ENCODE results near the gene INAFM2. TPM values are rescaled to one million over a fixed set of nuclear protein-coding genes. Genes with fewer than 3 reads are reported as not detected.

INAFM2 gene
- total RNA-seq, 1 experiment from 2014 or later: 14.3 TPM

DNA sequence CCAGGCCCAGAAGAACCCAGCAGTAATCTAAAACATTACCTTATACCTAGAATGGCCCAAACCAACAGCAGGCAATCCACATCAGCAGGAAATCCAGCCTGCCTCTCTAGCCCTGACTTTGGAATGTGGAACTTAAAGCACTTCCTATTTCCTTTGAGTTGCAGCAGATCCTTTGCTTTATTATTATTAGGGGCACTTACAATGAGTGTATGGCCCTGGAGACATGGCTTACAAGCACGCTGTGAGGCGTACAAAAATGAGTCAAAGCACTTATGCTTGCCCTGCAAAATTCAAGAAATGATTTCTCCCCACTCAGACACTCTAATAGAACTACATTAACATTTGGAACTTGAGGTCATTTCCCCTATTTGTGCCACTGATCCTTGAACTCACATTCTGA lies 49.5 kb downstream of the INAFM2 start:
- H3K4me3 Mint-ChIP-seq (ENCODE audit: low read depth, unreplicated experiment): no peak overlapping the region
- no peaks in the 10 kb centered on the region for H3K27me3 Mint-ChIP-seq (ENCODE audit: unreplicated experiment)
- H3K9me3 Mint-ChIP-seq (ENCODE audit: low read depth, unreplicated experiment): no peaks in the 10 kb centered on the region
- TF ChIP-seq, protein P1, sequence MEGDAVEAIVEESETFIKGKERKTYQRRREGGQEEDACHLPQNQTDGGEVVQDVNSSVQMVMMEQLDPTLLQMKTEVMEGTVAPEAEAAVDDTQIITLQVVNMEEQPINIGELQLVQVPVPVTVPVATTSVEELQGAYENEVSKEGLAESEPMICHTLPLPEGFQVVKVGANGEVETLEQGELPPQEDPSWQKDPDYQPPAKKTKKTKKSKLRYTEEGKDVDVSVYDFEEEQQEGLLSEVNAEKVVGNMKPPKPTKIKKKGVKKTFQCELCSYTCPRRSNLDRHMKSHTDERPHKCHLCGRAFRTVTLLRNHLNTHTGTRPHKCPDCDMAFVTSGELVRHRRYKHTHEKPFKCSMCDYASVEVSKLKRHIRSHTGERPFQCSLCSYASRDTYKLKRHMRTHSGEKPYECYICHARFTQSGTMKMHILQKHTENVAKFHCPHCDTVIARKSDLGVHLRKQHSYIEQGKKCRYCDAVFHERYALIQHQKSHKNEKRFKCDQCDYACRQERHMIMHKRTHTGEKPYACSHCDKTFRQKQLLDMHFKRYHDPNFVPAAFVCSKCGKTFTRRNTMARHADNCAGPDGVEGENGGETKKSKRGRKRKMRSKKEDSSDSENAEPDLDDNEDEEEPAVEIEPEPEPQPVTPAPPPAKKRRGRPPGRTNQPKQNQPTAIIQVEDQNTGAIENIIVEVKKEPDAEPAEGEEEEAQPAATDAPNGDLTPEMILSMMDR (IDR thresholded peaks at IDR 0.05; ENCODE audit: unreplicated experiment): no peak
- no peaks in the 10 kb centered on the region for H3K36me3 Mint-ChIP-seq (ENCODE audit: insufficient read depth, unreplicated experiment)
- DNase-seq: no peak
- no peak overlapping the region for H3K27ac Mint-ChIP-seq (ENCODE audit: unreplicated experiment)
- H3K4me1 Mint-ChIP-seq (ENCODE audit: low read depth, unreplicated experiment): peaks cover under 1% of the 10 kb centered on the region
- CTCF ChIA-PET: no interaction called here
- no TSS peak for BruUV-seq (replicated peaks)
- intact Hi-C loops (cut with micrococcal nuclease; ENCODE audit: unreplicated experiment): no loop called here

Other genes starting within 250 kb of the INAFM2 start
- 7.9 and 11.5 TPM in 2 replicates for gene BMF, start 214.8 kb upstream of the INAFM2 start, total RNA-seq (2022)
- 39.0 and 41.8 TPM in 2 replicates for gene BUB1B, start 162.6 kb upstream of the INAFM2 start, total RNA-seq (2022)
- 7.0 and 7.1 TPM in 2 replicates for gene PAK6, start 84.6 kb upstream of the INAFM2 start, total RNA-seq (2022)
- gene ANKRD63, start 40.6 kb upstream of the INAFM2 start, total RNA-seq (2022): 0.56 TPM in 1 of 2 replicates, not detected in the other
- gene PLCB2, start 15.8 kb upstream of the INAFM2 start, total RNA-seq (2022): 37.3 and 43.1 TPM in 2 replicates
- gene CCDC9B, start 17.2 kb downstream of the INAFM2 start, total RNA-seq (2022): 85.6 and 102 TPM in 2 replicates
- gene PHGR1, start 27.3 kb downstream of the INAFM2 start, total RNA-seq (2022): not detected in 2 replicates
- gene DISP2, start 34.5 kb downstream of the INAFM2 start, total RNA-seq (2022): 1.1 and 1.3 TPM in 2 replicates
- gene KNSTRN, start 59.0 kb downstream of the INAFM2 start, total RNA-seq (2022): 29.5 and 44.5 TPM in 2 replicates
- 46.6 and 54.2 TPM in 2 replicates for gene IVD, start 82.1 kb downstream of the INAFM2 start, total RNA-seq (2022)
- gene BAHD1, start 117.3 kb downstream of the INAFM2 start, total RNA-seq (2022): 15.6 and 17.2 TPM in 2 replicates
- 8.7 and 11.5 TPM in 2 replicates for gene CHST14, start 147.3 kb downstream of the INAFM2 start, total RNA-seq (2022)
- 11.4 and 13.6 TPM in 2 replicates for gene CCDC32, start 241.3 kb downstream of the INAFM2 start, total RNA-seq (2022)
- gene RPUSD2, start 245.6 kb downstream of the INAFM2 start, total RNA-seq (2022): 8.5 and 9.2 TPM in 2 replicates

All from Calu3 (cell line).